Transverse colon (tissue), 4 donors: ENCODE results near the gene GPX4.

Experiments
- CTCF ChIP-seq, 5 experiments: fragments of 200-600 bp in 3 of 5; fragments of 450-650 bp in 2 of 5; sonication (generic) in 3 of 5; IDR thresholded peaks; 1 replicate in 2 of 5; 2 replicates in 3 of 5; pipeline ENCODE4 v1.5.1; 2016 to 2017; ENCODE audit warnings: antibody characterized with exemption in 5 of 5, inconsistent platforms in 3 of 5, mild to moderate bottlenecking in 2 of 5, moderate library complexity in 1 of 5
- EP300 ChIP-seq: sonication (generic); formaldehyde crosslinking; IDR thresholded peaks from one replicate; pipeline ENCODE4 v1.6.1; 2017; ENCODE audit warnings: antibody characterized with exemption, low read depth
- POLR2A ChIP-seq: fragments of 450-650 bp; IDR thresholded peaks from one replicate; pipeline ENCODE4 v1.6.1; 2016; ENCODE audit warnings: antibody characterized with exemption, mild to moderate bottlenecking, moderate library complexity
- POLR2AphosphoS5 ChIP-seq, 3 donors: sonication (generic); formaldehyde crosslinking; IDR thresholded peaks; one replicate each; pipeline ENCODE4 v1.6.1; 2016; ENCODE audit warnings: antibody characterized with exemption in 3 of 3

GRCh38 chr19:1069009-1069779, 34.6 kb upstream of the GPX4 start:
- TF ChIP-seq CTCF (IDR thresholded peaks at IDR 0.05) (peak in 1 of 5 experiments; percentile 16), POLR2AphosphoS5 (IDR thresholded peaks at IDR 0.05) (peak in 2 of 3 donors; percentile 27 to 36), EP300 (no peak), POLR2A (no peak)
